ENCODE results near the gene IFT27.

The IFT27 gene

GRCh38 chr22:36796552-36797175 lies 20.7 kb upstream of the IFT27 start:
- TF ChIP-seq, protein P1, sequence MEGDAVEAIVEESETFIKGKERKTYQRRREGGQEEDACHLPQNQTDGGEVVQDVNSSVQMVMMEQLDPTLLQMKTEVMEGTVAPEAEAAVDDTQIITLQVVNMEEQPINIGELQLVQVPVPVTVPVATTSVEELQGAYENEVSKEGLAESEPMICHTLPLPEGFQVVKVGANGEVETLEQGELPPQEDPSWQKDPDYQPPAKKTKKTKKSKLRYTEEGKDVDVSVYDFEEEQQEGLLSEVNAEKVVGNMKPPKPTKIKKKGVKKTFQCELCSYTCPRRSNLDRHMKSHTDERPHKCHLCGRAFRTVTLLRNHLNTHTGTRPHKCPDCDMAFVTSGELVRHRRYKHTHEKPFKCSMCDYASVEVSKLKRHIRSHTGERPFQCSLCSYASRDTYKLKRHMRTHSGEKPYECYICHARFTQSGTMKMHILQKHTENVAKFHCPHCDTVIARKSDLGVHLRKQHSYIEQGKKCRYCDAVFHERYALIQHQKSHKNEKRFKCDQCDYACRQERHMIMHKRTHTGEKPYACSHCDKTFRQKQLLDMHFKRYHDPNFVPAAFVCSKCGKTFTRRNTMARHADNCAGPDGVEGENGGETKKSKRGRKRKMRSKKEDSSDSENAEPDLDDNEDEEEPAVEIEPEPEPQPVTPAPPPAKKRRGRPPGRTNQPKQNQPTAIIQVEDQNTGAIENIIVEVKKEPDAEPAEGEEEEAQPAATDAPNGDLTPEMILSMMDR (IDR thresholded peaks at IDR 0.05; ENCODE audit: insufficient read depth, low read length, poor library complexity, severe bottlenecking): no peak
- H3K4me3 ChIP-seq (replicated peaks; ENCODE audit: low read depth, low read length): no peak overlapping the region

GRCh38 chr22:36795633-36796032 lies 19.7 kb upstream of the IFT27 start:
- Histone ChIP-seq H3K27me3 (replicated peaks; ENCODE audit: control insufficient read depth, insufficient read depth, low read length) (no peaks in the 10 kb centered on the region), H3K4me3 (replicated peaks; ENCODE audit: low read depth, low read length) (no peak overlapping the region)

More at GRCh38 chr22:36796552-36797175, 20.7 kb upstream of the IFT27 start:
- Histone ChIP-seq H3K36me3 (ENCODE audit: control insufficient read depth, insufficient read depth, low read length) (no peaks in the 10 kb centered on the region), H3K27me3 (replicated peaks; ENCODE audit: control insufficient read depth, insufficient read depth, low read length) (no peaks in the 10 kb centered on the region; the same call in 1 of the 2 replicates)
- DNase-seq (ENCODE audit: extremely low read depth, insufficient read length): no peak

GRCh38 chr22:36790648-36791047 lies 14.7 kb upstream of the IFT27 start:
- TF ChIP-seq, protein P1 (IDR thresholded peaks at IDR 0.05; ENCODE audit: insufficient read depth, low read length, poor library complexity, severe bottlenecking): no peak
- Histone ChIP-seq H3K36me3 (ENCODE audit: control insufficient read depth, insufficient read depth, low read length) (no peaks in the 10 kb centered on the region), H3K4me3 (replicated peaks; ENCODE audit: low read depth, low read length) (no peak overlapping the region), H3K27me3 (replicated peaks; ENCODE audit: control insufficient read depth, insufficient read depth, low read length) (no peaks in the 10 kb centered on the region)
- DNase-seq (ENCODE audit: extremely low read depth, insufficient read length): peak; percentile 22

More at GRCh38 chr22:36795633-36796032, 19.7 kb upstream of the IFT27 start:
- no peaks in the 10 kb centered on the region for H3K36me3 ChIP-seq (ENCODE audit: control insufficient read depth, insufficient read depth, low read length)
- TF ChIP-seq, protein P1 (IDR thresholded peaks at IDR 0.05; ENCODE audit: insufficient read depth, low read length, poor library complexity, severe bottlenecking): no peak
- no peak for DNase-seq (ENCODE audit: extremely low read depth, insufficient read length)

DNA sequence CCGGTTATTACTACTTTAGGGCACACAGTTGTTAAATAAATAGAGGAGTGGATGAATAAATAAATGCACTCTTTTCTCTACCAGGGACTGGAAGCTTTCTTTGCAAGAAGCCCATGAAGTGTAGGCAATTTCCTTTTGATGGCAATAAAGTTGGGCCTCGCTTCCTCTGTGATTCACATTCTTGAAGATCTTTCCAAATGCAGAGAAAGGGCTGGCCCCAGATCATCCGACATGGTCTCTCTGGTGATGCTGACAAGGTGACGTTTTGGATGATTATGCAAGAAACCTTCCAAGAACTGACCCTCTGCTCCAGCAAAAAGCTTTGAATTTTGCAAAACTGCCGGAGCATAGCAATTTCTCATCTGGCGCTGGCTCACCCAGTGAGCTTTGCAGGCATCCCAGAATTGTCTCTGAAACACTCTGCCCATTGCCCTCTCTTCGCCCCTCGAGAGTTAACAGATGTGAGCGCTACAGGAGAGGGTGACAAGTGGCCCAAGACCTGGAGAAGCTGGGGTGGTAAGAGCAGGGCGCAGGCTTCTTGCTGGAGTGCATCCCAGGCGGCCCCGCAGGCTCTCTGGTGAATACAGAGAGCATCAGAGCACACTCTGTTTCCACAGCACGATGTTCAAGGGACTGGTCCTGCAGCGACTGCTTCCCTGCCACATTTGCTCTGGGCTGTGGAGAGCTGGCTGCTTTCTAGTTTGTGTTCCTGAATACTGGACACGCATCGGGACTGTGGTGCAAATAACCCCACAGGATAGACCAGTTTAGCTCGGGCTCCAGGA lies 11.5 kb upstream of the IFT27 start:
- no peaks in the 10 kb centered on the region for H3K36me3 ChIP-seq (ENCODE audit: control insufficient read depth, insufficient read depth, low read length)
- no peak overlapping the region for H3K4me3 ChIP-seq (replicated peaks; ENCODE audit: low read depth, low read length)
- TF ChIP-seq, protein P1 (IDR thresholded peaks at IDR 0.05; ENCODE audit: insufficient read depth, low read length, poor library complexity, severe bottlenecking): no peak
- no peaks in the 10 kb centered on the region; the same call in none of the 2 replicates for H3K27me3 ChIP-seq (replicated peaks; ENCODE audit: control insufficient read depth, insufficient read depth, low read length)
- DNase-seq (ENCODE audit: extremely low read depth, insufficient read length): no peak

- Histone ChIP-seq H3K36me3 (ENCODE audit: control insufficient read depth, insufficient read depth, low read length) (no peaks in the 10 kb centered on the region), H3K4me3 (replicated peaks; ENCODE audit: low read depth, low read length) (no peak overlapping the region), H3K27me3 (replicated peaks; ENCODE audit: control insufficient read depth, insufficient read depth, low read length) (no peaks in the 10 kb centered on the region; the same call in none of the 2 replicates)
- DNase-seq (ENCODE audit: extremely low read depth, insufficient read length): no peak
- TF ChIP-seq, protein P1 (IDR thresholded peaks at IDR 0.05; ENCODE audit: insufficient read depth, low read length, poor library complexity, severe bottlenecking): no peak
Observed at GRCh38 chr22:36783743-36784142, 7.8 kb upstream of the IFT27 start.

Data from GM06990 (cell line).